NAMALWA (cell line): ENCODE data around the gene LOC128125822.
"Not testable (repeated sequence)": the region's sequence is repeated elsewhere in the genome, so short reads cannot be mapped to it uniquely, and the experiment has no call there.

Source experiments
- DNase-seq: peaks from one replicate; pipeline ENCODE4 v3.0.0-alpha.2; 2015; ENCODE audit warnings: low spot score

Gene LOC128125822

GRCh38 chr6:63582579-63583231 lies 10.4 kb downstream of the LOC128125822 start:
- DNase-seq, result no peak

GRCh38 chr6:63584125-63584514 lies 11.8 kb downstream of the LOC128125822 start:
- DNase-seq, result no peak

- no peak for DNase-seq
Observed at GRCh38 chr6:63584566-63584965, 12.3 kb downstream of the LOC128125822 start.

- not testable (repeated sequence) for DNase-seq
Observed at GRCh38 chr6:63585652-63586051, 13.4 kb downstream of the LOC128125822 start.

- DNase-seq, result no peak
Observed at GRCh38 chr6:63589952-63590411, 17.7 kb downstream of the LOC128125822 start.

- DNase-seq, result no peak
Observed at GRCh38 chr6:63592886-63593285, 20.6 kb downstream of the LOC128125822 start.

DNA sequence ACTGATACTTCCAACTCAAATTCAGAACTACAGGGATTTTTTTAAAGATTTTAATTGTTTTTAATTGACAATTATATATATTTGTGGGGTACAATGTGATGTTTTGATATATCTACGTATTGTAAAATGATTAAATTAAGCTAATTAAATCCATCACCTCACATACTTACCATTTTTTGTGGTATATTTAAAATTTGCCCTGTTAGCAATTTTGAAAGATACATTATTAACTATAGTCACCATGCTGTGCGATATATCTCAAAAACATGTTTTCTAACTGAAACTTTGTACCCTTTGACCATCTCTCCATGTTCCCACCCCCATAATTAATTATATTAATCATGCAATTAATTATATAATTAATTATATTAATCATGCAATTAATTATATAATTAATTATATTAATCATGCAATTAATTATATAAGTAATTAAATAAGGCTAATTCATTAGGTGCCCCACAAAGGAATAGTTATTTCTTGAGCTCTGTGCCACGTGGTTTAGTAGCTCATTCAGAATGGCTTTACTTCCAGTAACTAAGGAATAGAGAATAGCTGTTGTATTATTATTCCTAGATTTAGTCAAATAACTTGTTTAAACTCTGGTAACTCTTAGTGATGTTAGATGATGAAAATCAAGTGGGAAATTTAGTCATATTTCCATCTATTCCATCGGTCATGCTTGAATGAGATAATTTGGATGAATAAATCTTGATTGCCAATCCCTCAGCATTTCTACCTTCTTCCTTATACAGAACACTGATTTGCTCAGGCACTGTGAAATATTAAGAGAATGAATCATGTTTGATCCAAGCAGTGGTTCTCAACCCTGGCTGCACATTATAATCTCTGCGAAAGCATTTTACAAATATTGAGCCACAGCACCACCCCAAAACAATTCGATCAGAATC lies 25.1 kb downstream of the LOC128125822 start:
- no peak for DNase-seq

- DNase-seq, result peak; percentile 92
Observed at GRCh38 chr6:63598049-63599036, 26.1 kb downstream of the LOC128125822 start.

GRCh38 chr6:63599243-63599642 lies 27.0 kb downstream of the LOC128125822 start:
- DNase-seq, result no peak

DNA sequence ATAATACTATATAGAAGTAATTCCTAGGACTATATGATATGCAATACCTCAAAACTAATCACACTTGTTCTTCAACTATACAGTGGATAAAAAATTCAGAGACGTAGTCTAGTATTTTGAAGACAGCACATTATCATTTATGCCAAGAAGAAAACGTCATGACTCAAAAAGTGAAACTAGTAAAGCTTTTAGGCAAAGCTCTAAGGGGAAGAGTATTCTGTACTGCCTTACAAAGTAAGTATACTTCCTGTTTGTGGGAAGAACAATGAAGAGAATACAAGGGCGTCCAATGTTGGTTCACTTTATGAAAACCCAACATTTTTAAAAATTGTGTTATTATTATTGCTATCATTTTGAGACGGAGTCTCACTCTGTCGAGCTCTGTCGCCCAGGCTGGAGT lies 27.9 kb downstream of the LOC128125822 start:
- DNase-seq, result no peak

DNA sequence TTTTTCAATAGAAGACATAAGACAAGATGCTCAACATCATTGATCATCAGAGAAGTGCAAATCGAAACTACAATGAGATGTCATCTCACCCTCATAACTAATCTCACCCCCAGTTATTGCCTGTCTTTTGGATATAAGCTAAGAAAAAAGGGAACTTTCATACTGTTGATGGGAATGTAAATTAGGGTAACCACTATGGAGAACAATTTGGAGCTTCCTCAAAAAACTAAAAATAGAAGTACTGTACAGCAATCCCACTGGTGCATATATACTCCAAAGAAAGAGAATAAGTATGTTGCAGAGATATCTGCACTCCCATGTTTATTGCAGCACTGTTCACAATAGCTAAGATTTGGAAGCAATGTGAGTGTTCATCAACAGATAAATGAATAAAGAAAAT lies 37.0 kb downstream of the LOC128125822 start:
- DNase-seq, result no peak

DNA sequence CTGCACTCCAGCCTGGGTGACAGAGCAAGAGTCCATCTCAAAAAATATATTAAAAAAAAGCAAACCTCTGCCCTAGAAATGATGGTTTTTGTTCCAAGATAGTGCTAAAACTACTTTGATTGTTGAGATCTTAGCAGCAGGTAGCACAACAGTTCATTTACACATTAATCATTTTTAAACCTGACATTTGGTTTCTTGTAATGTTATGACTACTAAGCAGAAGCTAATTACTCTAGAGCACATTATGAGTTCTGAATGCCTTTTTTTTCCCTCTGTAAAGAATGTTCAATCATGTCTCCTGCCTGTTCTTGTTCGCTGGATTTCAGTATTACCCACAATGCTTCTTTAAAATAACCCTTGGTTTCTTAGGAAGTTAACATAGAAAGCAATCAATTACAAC lies 38.7 kb downstream of the LOC128125822 start:
- DNase-seq, result no peak

- no peak for DNase-seq
Observed at GRCh38 chr6:63611560-63611959, 39.3 kb downstream of the LOC128125822 start.

GRCh38 chr6:63615590-63615989 lies 43.3 kb downstream of the LOC128125822 start:
- no peak for DNase-seq
